PC-3 (cell line): Measurements from ENCODE around the gene C17orf67. TPM values are rescaled to one million over a fixed set of nuclear protein-coding genes. Genes with fewer than 3 reads are reported as not detected.

Source experiments
- ATAC-seq: fragments of 200-7000 bp; cut with Tn5 transposase; 2 replicates; pipeline ENCODE4 v1.9.1; 2020; ENCODE audit warnings: mild to moderate bottlenecking, moderate library complexity
- BruUV-seq: library from RNA; stranded (reverse); fragments of 400-500 nt; replicated peaks from 2 replicates; lab custom pipeline; 2021; lab: Mats Ljungman, UMichigan
- CTCF ChIA-PET: fragments of 300-600 bp; sonication (Branson Sonifier 250); formaldehyde crosslinking; loops from one replicate; lab custom pipeline; 2022; ENCODE audit warnings: antibody characterized with exemption; lab: Charles Lee
- POLR2A ChIA-PET: fragments of 300-600 bp; sonication (Branson Sonifier 250); formaldehyde crosslinking; loops from one replicate; lab custom pipeline; 2022; ENCODE audit warnings: antibody characterized with exemption; ENCODE audit not compliant: unreplicated experiment; lab: Charles Lee
- DNase-seq: peaks from one replicate; pipeline ENCODE4 v3.0.0-alpha.2; 2015
- H2AFZ ChIP-seq: fragments of 300-600 bp; sonication (generic); 2 replicates; pipeline ENCODE4 v1.6.0; 2016; ENCODE audit warnings: antibody characterized with exemption, low read length
- H3F3A ChIP-seq: fragments of 300-600 bp; sonication (generic); one replicate; pipeline ENCODE4 v1.6.0; 2017; ENCODE audit warnings: antibody characterized with exemption, low read length, control low read depth, mild to moderate bottlenecking; ENCODE audit not compliant: unreplicated experiment
- H3K27ac ChIP-seq: fragments of 300-600 bp; sonication (generic); 2 replicates; pipeline ENCODE4 v1.5.1; 2016; ENCODE audit warnings: mild to moderate bottlenecking, low read length
- H3K27me3 ChIP-seq: fragments of 300-600 bp; sonication (generic); 2 replicates; pipeline ENCODE4 v1.6.1; 2016; ENCODE audit warnings: low read length, mixed read lengths
- H3K36me3 ChIP-seq: fragments of 300-600 bp; sonication (generic); 2 replicates; pipeline ENCODE4 v1.6.1; 2016; ENCODE audit warnings: low read depth, mixed run types, low read length, mixed read lengths
- H3K4me1 ChIP-seq: fragments of 300-600 bp; sonication (generic); 2 replicates; pipeline ENCODE4 v1.5.1; 2016; ENCODE audit warnings: low read length; ENCODE audit not compliant: insufficient read depth
- H3K4me2 ChIP-seq: fragments of 300-600 bp; sonication (generic); 2 replicates; pipeline ENCODE4 v1.6.0; 2016; ENCODE audit warnings: low read length
- H3K4me3 ChIP-seq: fragments of 300-600 bp; sonication (generic); 2 replicates; pipeline ENCODE4 v1.5.1; 2016; ENCODE audit warnings: mild to moderate bottlenecking, low read length, mixed read lengths
- H3K79me2 ChIP-seq: fragments of 300-600 bp; sonication (generic); 2 replicates; pipeline ENCODE4 v1.6.1; 2017; ENCODE audit warnings: low read length, mixed read lengths
- H3K9ac ChIP-seq: fragments of 300-600 bp; sonication (generic); 2 replicates; pipeline ENCODE4 v1.6.0; 2016; ENCODE audit warnings: mild to moderate bottlenecking, low read length
- H3K9me2 ChIP-seq: fragments of 300-600 bp; sonication (generic); replicated peaks from 2 replicates; pipeline ENCODE4 v1.6.1; 2016; ENCODE audit warnings: mixed run types, low read length, mixed read lengths
- H3K9me3 ChIP-seq: fragments of 300-600 bp; sonication (generic); 2 replicates; pipeline ENCODE4 v1.6.1; 2016; ENCODE audit warnings: low read length, mixed read lengths
- H4K20me1 ChIP-seq: fragments of 300-600 bp; sonication (generic); 2 replicates; pipeline ENCODE4 v1.6.1; 2016; ENCODE audit warnings: low read length, mixed read lengths
- CTCF ChIP-seq: fragments of 300-600 bp; sonication (generic); conservative IDR thresholded peaks from 2 replicates; pipeline ENCODE4 v1.5.1; 2017; ENCODE audit warnings: antibody characterized with exemption, low read depth, mild to moderate bottlenecking, low read length
- EZH2 ChIP-seq: fragments of 300-600 bp; sonication (generic); IDR thresholded peaks from one replicate; pipeline ENCODE4 v1.6.1; 2017; ENCODE audit warnings: antibody characterized with exemption, mild to moderate bottlenecking, low read length; ENCODE audit not compliant: unreplicated experiment
- EZH2phosphoT487 ChIP-seq: fragments of 300-600 bp; sonication (generic); IDR thresholded peaks from 2 replicates; pipeline ENCODE4 v1.6.1; 2018; ENCODE audit warnings: mild to moderate bottlenecking, antibody characterized with exemption, low read length, borderline replicate concordance
- intact Hi-C: fragments of 100-400 bp; cut with micrococcal nuclease; formaldehyde crosslinking; loops from 2 replicates; pipeline ENCODE4 v1.9.0; 2023
- total RNA-seq: library from RNA; depleted of rRNA; stranded (reverse); fragments of >200 nt; gene quantifications from 2 replicates; pipeline ENCODE4 v1.2.3, GENCODE V29; 2014

C17orf67 gene
- total RNA-seq, 1 experiment from 2014 or later, result 4.4 TPM

GRCh38 chr17:56771975-56772374 is 61.7 kb downstream of the C17orf67 start:
- Histone ChIP-seq H3K9ac (peak overlapping the region; percentile 59), H2AFZ (peak overlapping the region; percentile 12; the same call in 1 of the 2 replicates), H3F3A (no peaks in the 10 kb centered on the region), H3K4me1 (peaks cover 24% of the 10 kb centered on the region), H3K9me3 (no peaks in the 10 kb centered on the region), H3K27me3 (no peaks in the 10 kb centered on the region), H3K9me2 (no peaks in the 10 kb centered on the region), H3K4me3 (no peak overlapping the region), H3K36me3 (no peaks in the 10 kb centered on the region), H3K4me2 (peak overlapping the region; percentile 65), H3K79me2 (no peaks in the 10 kb centered on the region), H4K20me1 (no peaks in the 10 kb centered on the region), H3K27ac (peak overlapping the region; percentile 86)
- CTCF ChIA-PET, result interaction anchor here (1.0 to 1.1 kb wide), 2 partner anchors 20 to 56 kb away, joined by 3 read pairs; no protein-coding TSS in a partner anchor
- POLR2A ChIA-PET, result interaction anchor here (0.6 to 0.8 kb wide), 3 partner anchors 15 to 1313 kb away, joined by 3 to 8 read pairs (median 4); no protein-coding TSS in a partner anchor
- no peak for DNase-seq
- ATAC-seq, result peak; percentile 14
- TF ChIP-seq EZH2phosphoT487 (no peak), CTCF (no peak), EZH2 (no peak)
- TSS peak; percentile 80 for BruUV-seq
- intact Hi-C loops, result loop anchor here (1.0 kb wide), 2 partner anchors 11 to 21 kb away; no protein-coding TSS in a partner anchor

- BruUV-seq, result no TSS peak
- no peak overlapping the region for H3K4me3 ChIP-seq
- no peak overlapping the region for H2AFZ ChIP-seq
- peak overlapping the region; percentile 65; the same call in 1 of the 2 replicates for H3K4me2 ChIP-seq
- CTCF ChIA-PET, result interaction anchor here (1.1 kb wide), 1 partner anchor 56 kb away, joined by 3 read pairs; no protein-coding TSS in a partner anchor
- DNase-seq (no peak), ATAC-seq (no peak)
- H3K36me3 ChIP-seq, result no peaks in the 10 kb centered on the region
- H3K27me3 ChIP-seq, result no peaks in the 10 kb centered on the region
- no peaks in the 10 kb centered on the region for H3F3A ChIP-seq
- TF ChIP-seq EZH2phosphoT487, result no peak
- TF ChIP-seq CTCF, result no peak
- TF ChIP-seq EZH2, result no peak
- peaks cover 24% of the 10 kb centered on the region for H3K4me1 ChIP-seq
- intact Hi-C loops, result no loop called here
- H3K9ac ChIP-seq, result peak overlapping the region; percentile 59; the same call in 1 of the 2 replicates
- no peaks in the 10 kb centered on the region for H4K20me1 ChIP-seq
- no peaks in the 10 kb centered on the region for H3K79me2 ChIP-seq
- H3K9me2 ChIP-seq, result no peaks in the 10 kb centered on the region
- peak overlapping the region; percentile 86 for H3K27ac ChIP-seq
- POLR2A ChIA-PET, result interaction anchor here (0.6 kb wide), 1 partner anchor 17 kb away, joined by 8 read pairs; no protein-coding TSS in a partner anchor
- H3K9me3 ChIP-seq, result no peaks in the 10 kb centered on the region
These were observed 62.2 kb downstream of the C17orf67 start for GRCh38 chr17:56771563-56771962.

- Histone ChIP-seq H3K9me3 (no peaks in the 10 kb centered on the region), H3K36me3 (no peaks in the 10 kb centered on the region), H3K9me2 (no peaks in the 10 kb centered on the region), H3K4me3 (no peak overlapping the region), H3K79me2 (no peaks in the 10 kb centered on the region), H4K20me1 (no peaks in the 10 kb centered on the region), H3K4me1 (peaks cover 24% of the 10 kb centered on the region), H3K27ac (no peak overlapping the region), H2AFZ (no peak overlapping the region), H3K4me2 (no peak overlapping the region), H3K9ac (no peak overlapping the region), H3F3A (no peaks in the 10 kb centered on the region), H3K27me3 (no peaks in the 10 kb centered on the region)
- intact Hi-C loops, result no loop called here
- ATAC-seq, result no peak
- POLR2A ChIA-PET, result no interaction called here
- CTCF ChIA-PET, result no interaction called here
- BruUV-seq, result no TSS peak
- DNase-seq, result no peak
- TF ChIP-seq CTCF (no peak), EZH2 (no peak), EZH2phosphoT487 (no peak)
These were observed 63.3 kb downstream of the C17orf67 start for GRCh38 chr17:56770427-56770826.
